Endodermal cell (in vitro differentiated cells): ENCODE measurements around the gene LRP6. TPM values are rescaled to one million over a fixed set of nuclear protein-coding genes. Genes with fewer than 3 reads are reported as not detected.
A peak's percentile ranks its signal among the peaks of the same experiment; 100 is the strongest.

Source experiments
- DNase-seq: peaks from one replicate; pipeline ENCODE4 v3.0.0-alpha.2; 2017
- H3K27ac ChIP-seq: 2 replicates; pipeline ENCODE4 v1.5.1; 2013; ENCODE audit warnings: mild to moderate bottlenecking, low read depth, low read length, moderate library complexity
- H3K27me3 ChIP-seq: 2 replicates; pipeline ENCODE4 v1.6.1; 2013; ENCODE audit warnings: mild to moderate bottlenecking, low read length, moderate library complexity; ENCODE audit not compliant: insufficient read depth, control insufficient read depth, poor library complexity, severe bottlenecking
- H3K36me3 ChIP-seq: 2 replicates; pipeline ENCODE4 v1.7.0; 2013; ENCODE audit warnings: mild to moderate bottlenecking, low read length, moderate library complexity; ENCODE audit not compliant: control insufficient read depth, insufficient read depth
- H3K4me1 ChIP-seq: one replicate; pipeline ENCODE4 v1.7.0; 2013; ENCODE audit warnings: low read length; ENCODE audit not compliant: control insufficient read depth, insufficient read depth
- H3K4me3 ChIP-seq: 2 replicates; pipeline ENCODE4 v1.5.1; 2013; ENCODE audit warnings: mild to moderate bottlenecking, low read length, moderate library complexity
- H3K9ac ChIP-seq: 2 replicates; pipeline ENCODE4 v1.6.1; 2013; ENCODE audit warnings: mild to moderate bottlenecking, low read length, moderate library complexity; ENCODE audit not compliant: poor library complexity, severe bottlenecking; ENCODE audit errors: extremely low read depth
- H3K9me3 ChIP-seq: 2 replicates; pipeline ENCODE4 v1.6.1; 2013; ENCODE audit warnings: mild to moderate bottlenecking, low read length, moderate library complexity; ENCODE audit not compliant: control insufficient read depth
- H3K27ac Mint-ChIP-seq: 2 replicates; pipeline ENCODE4 v1.8.0; 2020; ENCODE audit warnings: mixed read lengths
- H3K27me3 Mint-ChIP-seq: 2 replicates; pipeline ENCODE4 v1.8.0; 2021; ENCODE audit warnings: mild to moderate bottlenecking, mixed read lengths; ENCODE audit not compliant: insufficient read depth
- H3K36me3 Mint-ChIP-seq: 2 replicates; pipeline ENCODE4 v1.8.0; 2020; ENCODE audit warnings: low read depth, mixed read lengths
- H3K4me1 Mint-ChIP-seq: 2 replicates; pipeline ENCODE4 v1.8.0; 2020; ENCODE audit warnings: mixed read lengths
- H3K4me3 Mint-ChIP-seq: 2 replicates; pipeline ENCODE4 v1.8.0; 2020; ENCODE audit warnings: mild to moderate bottlenecking, moderate library complexity, mixed read lengths
- H3K9me3 Mint-ChIP-seq: 2 replicates; pipeline ENCODE4 v1.8.0; 2020; ENCODE audit warnings: mild to moderate bottlenecking, mixed read lengths
- CTCF ChIP-seq: fragments of 200-600 bp; sonication (generic); conservative IDR thresholded peaks from 2 replicates; pipeline ENCODE4 v1.5.0; 2021; ENCODE audit warnings: antibody characterized with exemption, mild to moderate bottlenecking
- WGBS, 2 experiments: methylation state at CpG; one replicate each; pipeline versions ENCODE4 v1.1.5 to v1.1.7; 2013; ENCODE audit warnings: missing lambda C conversion rate in 2 of 2, mixed read lengths in 1 of 2; ENCODE audit not compliant: insufficient coverage in 1 of 2, insufficient read length in 1 of 2; 5-methylcytosine and 5-hydroxymethylcytosine counted together
- total RNA-seq, 2 donors: library from RNA; stranded (reverse); fragmentation: NEBNext Ultra II Directional in 1 of 2; extraction: Animal tissue kit (Norgen Biotek cat#: 25700) in 1 of 2; gene quantifications; 2 replicates in 1 of 2; 3 replicates in 1 of 2; pipeline ENCODE4 v1.2.1, GENCODE V29; 2021

The LRP6 gene
- total RNA-seq, 2 donors from 2014 or later: 109 to 182 TPM

GRCh38 chr12:12240662-12241340 is 26.0 kb downstream of the LRP6 start:
- WGBS, 2 experiments: 70 to 85% methylated on average over 2 to 5 of the region's 5 CpGs
- H3K27ac Mint-ChIP-seq: peak overlapping the region; percentile 60
- DNase-seq: no peak
- no peaks in the 10 kb centered on the region for H3K27me3 ChIP-seq
- peaks cover 7% of the 10 kb centered on the region for H3K4me1 ChIP-seq
- no peaks in the 10 kb centered on the region for H3K27me3 Mint-ChIP-seq
- peaks cover 3% of the 10 kb centered on the region for H3K9me3 ChIP-seq
- peak overlapping the region; percentile 99 for H3K27ac ChIP-seq
- H3K9me3 Mint-ChIP-seq: peaks cover 12% of the 10 kb centered on the region
- peaks cover 62% of the 10 kb centered on the region for H3K4me1 Mint-ChIP-seq
- H3K4me3 ChIP-seq: no peak overlapping the region
- no peak overlapping the region for H3K9ac ChIP-seq
- H3K36me3 Mint-ChIP-seq: peaks cover 48% of the 10 kb centered on the region
- no peak for TF ChIP-seq CTCF
- no peak overlapping the region for H3K4me3 Mint-ChIP-seq
- H3K36me3 ChIP-seq: peaks cover 25% of the 10 kb centered on the region

GRCh38 chr12:12239127-12239526 is 27.7 kb downstream of the LRP6 start:
- no peaks in the 10 kb centered on the region for H3K27me3 ChIP-seq
- H3K4me3 ChIP-seq: peak overlapping the region; percentile 6
- DNase-seq: no peak
- no peak overlapping the region for H3K9ac ChIP-seq
- Mint-ChIP-seq H3K27me3 (no peaks in the 10 kb centered on the region), H3K27ac (peak overlapping the region; percentile 86), H3K4me3 (no peak overlapping the region), H3K9me3 (peaks cover 26% of the 10 kb centered on the region), H3K4me1 (peaks cover 59% of the 10 kb centered on the region), H3K36me3 (peaks cover 52% of the 10 kb centered on the region)
- no peak for TF ChIP-seq CTCF
- no peak overlapping the region for H3K27ac ChIP-seq
- H3K4me1 ChIP-seq: peaks cover 7% of the 10 kb centered on the region
- H3K36me3 ChIP-seq: peaks cover 19% of the 10 kb centered on the region
- peaks cover 11% of the 10 kb centered on the region for H3K9me3 ChIP-seq
- WGBS, 2 experiments: 80 to 100% methylated on average over 1 to 2 of the region's 2 CpGs

- Histone ChIP-seq H3K27me3 (no peaks in the 10 kb centered on the region), H3K9ac (no peak overlapping the region), H3K36me3 (peaks cover 13% of the 10 kb centered on the region), H3K4me1 (peaks cover 7% of the 10 kb centered on the region), H3K4me3 (peak overlapping the region; percentile 6), H3K9me3 (peaks cover 11% of the 10 kb centered on the region), H3K27ac (no peak overlapping the region)
- no peak for TF ChIP-seq CTCF
- Mint-ChIP-seq H3K27ac (peak overlapping the region; percentile 86), H3K4me3 (no peak overlapping the region), H3K4me1 (peaks cover 62% of the 10 kb centered on the region), H3K9me3 (peaks cover 26% of the 10 kb centered on the region), H3K27me3 (no peaks in the 10 kb centered on the region), H3K36me3 (peaks cover 52% of the 10 kb centered on the region)
- DNase-seq: no peak
- WGBS, 2 experiments: 85 to 100% methylated on average over 1 to 4 of the region's 4 CpGs
Observed at GRCh38 chr12:12238605-12239004, 28.2 kb downstream of the LRP6 start.
